NCI-H1092 (cell line): ENCODE measurements around the gene FUOM.
"Not testable (repeated sequence)": the region's sequence is repeated elsewhere in the genome, so short reads cannot be mapped to it uniquely, and the experiment has no call there.

ENCODE experiments used
- DNase-seq: peaks from one replicate; lab custom pipeline; 2025; lab: John Stamatoyannopoulos, UW

FUOM gene

DNA sequence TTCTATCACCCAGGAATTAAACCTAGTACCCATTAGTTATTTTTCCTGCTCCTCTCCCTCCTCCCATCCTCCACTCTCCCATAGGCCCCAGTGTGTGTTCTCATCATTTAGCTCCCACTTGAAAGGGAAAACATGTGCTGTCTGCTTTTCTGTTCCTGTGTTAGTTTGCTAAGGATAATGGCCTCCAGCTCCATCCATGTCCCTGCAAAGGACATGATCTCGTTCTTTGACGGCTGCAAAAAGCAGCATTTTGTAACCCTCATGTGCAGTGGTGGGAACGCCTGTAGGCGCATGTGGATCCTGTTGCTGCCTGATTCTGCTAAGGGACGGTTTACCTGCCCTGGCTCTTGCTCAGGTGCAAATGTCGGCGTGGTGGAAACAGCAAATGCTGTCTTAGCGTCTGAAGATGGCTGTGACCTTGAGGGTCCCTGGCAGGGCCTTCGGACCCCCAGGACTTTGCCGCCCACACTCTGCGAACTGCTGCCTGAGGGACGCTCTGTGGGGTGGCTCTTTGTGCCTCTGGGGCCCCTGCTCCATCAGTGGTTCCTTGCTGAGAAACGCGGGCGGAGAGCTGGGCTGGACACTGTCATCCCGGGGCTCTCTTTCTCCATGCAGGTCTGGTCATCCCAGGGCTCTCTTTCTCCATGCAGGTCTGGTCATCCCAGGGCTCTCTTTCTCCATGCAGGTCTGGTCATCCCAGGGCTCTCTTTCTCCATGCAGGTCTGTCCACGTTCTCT, 30.6 kb upstream of the FUOM start:
- no peak for DNase-seq

DNA sequence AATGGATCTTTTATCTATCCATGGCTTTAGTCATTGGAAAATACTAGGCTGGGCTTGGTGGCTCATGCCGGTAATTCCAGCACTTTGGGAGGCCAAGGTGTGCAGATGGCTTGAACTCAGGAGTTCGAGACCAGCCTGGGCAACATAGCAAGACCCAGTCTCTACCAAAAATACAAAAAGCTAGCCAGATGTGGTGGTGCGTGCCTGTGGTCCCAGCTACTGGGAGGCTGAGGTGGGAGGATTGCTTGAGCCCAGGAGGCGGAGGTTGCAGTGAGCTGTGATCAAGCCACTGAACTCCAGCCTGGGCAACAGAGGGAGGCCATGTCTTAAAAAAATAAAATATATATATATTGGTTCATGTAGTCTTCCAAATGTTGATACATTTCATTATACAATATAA, 29.1 kb upstream of the FUOM start:
- DNase-seq = not testable (repeated sequence)

DNA sequence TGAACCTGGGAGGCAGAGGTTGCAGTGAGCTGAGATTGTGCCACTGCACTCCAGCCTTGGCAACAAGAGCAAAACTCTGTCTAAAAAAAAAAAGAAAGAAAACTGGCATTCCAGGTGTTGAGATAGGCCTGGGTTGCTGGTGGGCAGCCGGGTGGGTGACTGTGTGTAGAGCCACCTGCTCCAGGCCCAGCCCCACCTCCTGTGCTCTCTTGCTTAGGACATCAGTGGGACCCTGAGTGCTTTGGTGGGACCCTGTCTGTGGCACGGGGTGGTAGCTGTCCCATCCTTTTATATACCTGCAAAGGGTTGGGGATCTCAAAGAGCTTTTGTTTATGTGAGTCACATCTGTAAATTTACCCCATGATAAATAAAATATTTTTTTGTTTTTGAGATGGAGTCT, 27.4 kb upstream of the FUOM start:
- DNase-seq = no peak

DNA sequence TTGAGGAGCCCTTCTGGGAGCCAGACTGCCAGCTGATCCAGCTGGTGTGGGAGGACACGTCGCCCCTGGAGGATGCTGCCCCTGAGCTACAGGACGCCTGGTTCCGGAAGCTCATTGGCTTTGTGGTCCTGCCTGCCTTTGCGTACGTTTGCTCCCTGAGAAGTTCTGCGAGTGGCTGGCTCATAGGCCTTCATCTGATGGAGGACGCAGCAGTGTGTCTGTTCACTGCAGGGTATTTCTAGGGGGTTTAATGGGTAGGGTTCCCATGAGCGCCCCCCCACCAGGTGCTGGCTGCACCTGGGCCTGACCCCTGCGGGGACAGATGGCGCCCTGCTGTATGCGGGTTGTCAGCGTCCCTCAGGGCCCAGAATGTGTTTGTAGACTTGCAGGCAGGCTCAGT, 26.3 kb upstream of the FUOM start:
- no peak for DNase-seq

DNA sequence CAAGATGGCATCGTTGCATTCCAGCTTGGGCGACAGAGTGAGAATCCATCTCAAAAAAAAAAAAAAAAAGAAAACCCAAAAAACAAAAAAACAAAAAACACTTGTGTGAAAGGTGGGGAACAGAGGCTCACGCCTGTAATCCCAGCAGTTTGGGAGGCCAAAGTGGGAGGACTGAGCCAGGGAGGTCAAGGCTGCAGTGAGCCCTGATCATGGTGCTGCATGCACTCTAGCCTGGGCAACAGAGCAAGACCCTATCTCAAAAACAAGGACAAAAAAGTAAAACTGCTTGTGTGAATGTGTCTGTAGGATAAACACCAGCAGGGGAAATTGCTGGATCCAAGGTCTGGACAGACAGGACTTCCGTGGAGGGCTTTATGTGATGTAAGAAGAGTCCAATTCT, 25.7 kb upstream of the FUOM start:
- DNase-seq = no peak

DNA sequence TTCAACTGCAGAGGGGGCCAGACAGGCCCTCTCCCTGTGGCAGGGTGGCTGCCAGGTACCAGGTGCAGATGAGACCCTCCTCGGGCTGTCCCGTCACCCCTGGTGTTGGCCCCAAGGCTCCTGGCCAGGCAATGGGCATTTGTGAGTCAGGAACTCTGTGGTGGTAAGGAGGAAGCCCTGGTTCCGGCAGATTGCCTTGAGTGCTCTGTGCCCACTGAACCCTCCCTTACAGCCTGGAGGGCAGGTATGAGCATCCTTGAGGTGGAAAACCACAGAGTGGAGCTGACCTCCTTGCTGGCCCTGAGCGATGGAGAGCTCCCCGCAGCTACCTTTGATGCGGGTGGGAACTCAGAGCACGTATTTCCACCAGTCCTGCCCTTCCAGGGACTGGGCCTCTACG, 23.2 kb upstream of the FUOM start:
- DNase-seq = no peak

DNA sequence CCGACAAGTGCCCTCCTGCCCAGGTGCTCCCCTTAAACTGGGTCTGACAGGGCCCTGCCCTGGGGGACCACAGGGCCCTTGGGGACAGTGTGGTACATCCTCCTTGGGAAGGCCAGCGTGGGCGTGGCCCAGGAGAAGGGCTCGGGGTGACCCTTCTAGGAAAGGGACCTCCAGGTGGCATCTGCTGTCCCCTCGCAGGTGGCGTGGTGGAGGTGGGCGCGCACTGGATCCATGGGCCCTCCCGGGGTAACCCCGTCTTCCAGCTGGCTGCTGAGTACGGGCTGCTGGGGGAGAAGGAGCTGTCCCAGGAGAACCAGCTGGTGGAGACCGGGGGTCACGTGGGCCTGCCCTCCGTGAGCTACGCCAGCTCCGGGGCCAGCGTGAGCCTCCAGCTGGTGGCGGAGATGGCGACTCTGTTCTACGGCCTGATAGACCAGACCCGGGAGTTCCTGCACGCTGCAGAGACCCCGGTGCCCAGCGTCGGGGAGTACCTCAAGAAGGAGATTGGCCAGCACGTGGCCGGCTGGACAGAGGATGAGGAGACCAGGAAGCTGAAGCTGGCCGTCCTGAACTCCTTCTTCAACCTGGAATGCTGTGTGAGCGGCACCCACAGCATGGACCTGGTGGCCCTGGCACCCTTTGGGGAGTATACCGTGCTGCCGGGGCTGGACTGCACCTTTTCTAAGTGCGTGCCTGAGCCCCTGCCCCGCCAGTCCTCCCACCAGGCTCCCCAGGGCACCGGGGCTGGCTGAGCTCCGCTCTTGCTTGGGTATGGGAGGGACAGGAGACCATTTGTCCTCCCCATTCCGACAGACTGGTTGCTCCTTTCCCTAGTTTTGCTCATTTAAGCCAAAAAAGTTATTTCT, 22.2 kb upstream of the FUOM start:
- no peak for DNase-seq

DNA sequence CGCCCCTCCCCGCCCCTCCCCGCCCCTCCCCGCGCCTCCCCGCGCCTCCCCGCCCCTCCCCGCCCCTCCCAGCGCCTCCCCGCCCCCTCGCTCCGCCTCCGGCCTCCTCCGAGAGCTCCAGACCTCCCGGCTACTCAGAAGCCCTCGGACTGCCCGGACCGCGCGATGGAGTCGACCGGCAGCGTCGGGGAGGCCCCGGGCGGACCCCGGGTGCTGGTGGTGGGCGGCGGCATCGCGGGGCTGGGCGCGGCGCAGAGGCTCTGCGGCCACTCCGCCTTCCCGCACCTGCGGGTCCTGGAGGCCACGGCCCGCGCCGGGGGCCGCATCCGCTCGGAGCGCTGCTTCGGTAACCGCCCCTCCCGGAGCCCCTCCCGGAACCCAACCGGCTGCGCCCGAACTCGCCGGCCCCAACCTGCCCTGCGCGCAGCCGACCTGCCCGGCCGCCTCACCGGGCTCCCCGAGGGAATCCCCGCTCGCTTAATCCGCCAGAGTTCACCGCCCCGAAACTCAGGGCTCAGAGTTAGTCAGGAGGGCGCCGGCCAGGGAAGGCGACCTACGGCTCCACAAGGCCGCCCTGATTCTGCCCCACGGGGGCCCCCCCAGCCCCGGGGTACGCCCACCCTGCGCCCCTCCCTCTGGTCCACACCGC, 21.5 kb upstream of the FUOM start, which contains the start of gene PAOX:
TSS of gene PAOX (plus strand) at position 111 of the 649 bp plus-strand sequence. CDS start at position 166, 55 bp downstream.
- no peak for DNase-seq

DNA sequence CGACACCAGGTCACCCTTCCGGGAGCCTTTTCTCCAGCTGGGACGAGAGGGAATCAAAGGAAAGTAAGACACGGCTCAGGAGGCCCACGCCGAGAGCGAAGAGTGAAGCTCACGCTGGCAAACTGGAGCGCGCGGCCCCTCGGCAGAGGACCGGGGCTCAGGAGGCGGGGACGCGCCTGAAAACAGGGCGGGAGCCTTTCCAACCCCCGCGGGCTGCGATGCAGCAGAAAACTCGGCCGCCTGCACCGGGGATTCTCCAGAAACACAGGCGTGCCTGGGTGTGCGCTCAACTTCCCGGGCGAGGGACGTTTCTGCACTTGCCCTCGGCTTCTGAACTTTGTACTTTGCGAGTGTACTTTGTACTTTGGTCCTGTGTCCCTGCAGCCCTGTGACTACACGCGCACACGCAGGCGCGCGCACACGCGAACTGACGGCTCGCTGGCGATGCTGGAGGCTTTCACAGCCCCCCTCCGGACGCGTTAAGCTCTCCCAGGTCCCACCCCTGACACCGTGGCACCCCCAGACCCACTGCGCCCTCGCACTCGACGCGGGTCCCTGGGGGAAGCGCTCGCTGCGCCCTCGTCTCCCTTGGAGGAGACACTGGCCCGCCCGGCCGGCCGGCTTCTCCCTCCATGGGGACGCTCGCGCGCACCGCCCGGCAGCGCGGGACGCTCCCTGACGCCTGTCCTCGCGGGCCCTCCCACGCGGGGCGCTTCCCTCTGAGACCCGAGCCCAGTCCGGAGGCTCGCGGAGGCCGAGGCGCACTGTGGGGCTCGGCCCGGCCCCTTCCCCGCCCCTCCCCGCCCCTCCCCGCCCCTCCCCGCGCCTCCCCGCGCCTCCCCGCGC, 20.7 kb upstream of the FUOM start:
- no peak for DNase-seq

DNA sequence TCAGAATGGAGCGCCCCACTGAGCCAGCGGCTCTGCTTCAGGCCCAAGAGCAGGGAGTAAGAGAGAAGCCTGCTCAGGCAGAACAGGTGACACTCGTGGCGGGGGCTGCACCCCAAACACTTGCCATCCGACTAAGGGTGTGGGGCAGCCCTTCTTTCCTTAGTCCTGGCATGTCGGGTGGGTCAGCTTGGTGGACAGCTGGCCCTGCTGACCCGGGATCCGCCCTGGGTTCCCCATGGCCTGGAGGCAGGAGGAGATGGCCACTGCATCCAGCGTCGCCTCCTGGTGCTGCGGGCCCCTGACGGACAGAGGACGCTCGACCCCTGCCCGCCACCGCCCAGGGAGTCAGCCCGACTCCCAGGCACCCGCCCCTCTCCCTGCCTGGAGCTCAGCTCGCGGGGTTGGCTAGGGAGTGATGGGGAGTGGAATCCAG, 20.0 kb upstream of the FUOM start:
- DNase-seq = no peak

DNA sequence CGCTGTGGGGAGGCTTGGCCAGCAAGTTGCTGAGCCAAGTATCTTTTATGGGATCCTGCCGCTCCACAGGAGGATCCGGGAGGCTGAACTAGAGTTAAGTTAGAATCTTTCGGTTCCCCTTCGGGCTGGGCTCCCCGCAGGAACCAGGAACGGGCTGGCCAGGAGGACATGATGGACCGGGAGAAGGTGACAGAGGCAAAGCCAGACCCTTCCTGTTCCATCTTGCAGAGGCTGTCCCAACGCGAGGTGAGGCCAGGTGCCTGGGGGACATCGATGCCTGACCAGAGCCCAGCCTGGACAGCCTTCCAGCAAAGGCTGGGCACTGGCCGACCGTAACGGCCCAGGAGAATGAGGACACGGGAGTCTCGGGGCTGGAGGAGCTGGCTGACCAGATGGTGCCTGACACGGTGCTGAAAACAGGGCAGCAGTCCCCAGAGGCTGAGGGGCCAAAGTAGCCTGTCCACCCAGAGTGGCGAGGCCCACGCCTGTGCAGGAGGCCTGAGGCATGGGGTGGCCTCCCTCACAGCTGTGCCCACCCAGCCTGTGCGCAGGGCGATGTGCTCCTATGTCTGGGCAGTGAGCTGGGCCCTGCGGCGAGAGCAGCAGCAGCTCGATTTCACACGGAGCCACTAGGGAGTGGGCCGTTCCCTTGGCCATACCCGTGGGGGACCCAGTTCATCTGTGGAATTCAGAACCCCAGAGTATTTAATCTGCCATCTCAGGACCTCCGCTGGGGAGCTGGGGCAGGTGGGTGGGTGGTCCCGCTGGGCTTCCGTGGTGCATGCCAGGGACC, 19.4 kb upstream of the FUOM start:
- no peak for DNase-seq

DNA sequence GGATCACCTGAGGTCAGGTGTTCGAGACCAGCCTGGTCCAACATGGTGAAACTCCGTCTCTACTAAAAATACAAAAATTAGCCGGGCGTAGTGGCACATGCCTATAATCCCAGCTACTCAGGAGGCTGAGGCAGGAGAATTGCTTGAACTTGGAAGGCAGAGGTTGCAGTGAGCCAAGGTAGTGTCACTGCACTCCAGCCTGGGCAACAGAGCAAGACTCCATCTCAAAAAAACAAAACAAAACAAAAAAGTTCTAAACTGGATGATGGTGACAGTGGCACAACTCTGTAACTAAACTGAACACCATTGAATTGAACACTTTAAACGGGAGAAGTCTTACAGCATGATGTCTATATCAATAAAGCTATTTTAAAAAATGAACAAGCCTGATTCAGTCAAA, 18.4 kb upstream of the FUOM start:
- not testable (repeated sequence) for DNase-seq

DNA sequence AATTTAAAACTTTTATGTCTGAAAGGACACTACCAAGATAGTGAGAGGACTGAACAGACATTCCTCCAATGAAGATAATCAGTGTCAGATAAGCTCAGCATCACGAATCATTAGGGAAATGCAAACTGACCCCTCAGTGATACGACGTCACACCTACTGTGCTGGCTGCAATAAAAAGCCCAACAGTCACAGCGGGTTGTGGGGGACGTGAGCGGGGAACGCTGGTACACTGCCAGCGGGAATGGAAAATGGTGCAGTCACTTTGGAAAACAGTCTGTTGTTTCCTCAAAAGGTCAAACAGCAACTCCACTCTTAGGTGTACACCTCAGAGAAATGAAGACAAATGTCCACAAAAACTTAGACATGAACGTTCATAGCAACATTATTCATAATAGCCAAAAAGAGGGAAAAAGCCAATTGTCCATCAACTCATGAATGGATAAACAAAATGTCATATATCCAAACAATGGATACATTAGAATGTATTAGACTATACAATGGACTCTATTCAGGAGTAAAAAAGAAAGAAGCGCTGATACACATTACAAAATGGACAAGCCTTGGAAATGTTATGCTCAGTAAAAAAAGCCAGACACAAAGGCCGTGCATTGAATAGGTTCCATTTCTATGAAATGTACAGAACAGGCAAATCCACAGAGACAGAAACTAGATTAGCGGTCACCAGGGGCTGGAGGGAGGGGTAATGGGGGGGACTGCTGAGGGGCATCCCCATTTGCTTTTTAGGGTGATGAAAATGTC, 17.7 kb upstream of the FUOM start:
- no peak for DNase-seq

DNA sequence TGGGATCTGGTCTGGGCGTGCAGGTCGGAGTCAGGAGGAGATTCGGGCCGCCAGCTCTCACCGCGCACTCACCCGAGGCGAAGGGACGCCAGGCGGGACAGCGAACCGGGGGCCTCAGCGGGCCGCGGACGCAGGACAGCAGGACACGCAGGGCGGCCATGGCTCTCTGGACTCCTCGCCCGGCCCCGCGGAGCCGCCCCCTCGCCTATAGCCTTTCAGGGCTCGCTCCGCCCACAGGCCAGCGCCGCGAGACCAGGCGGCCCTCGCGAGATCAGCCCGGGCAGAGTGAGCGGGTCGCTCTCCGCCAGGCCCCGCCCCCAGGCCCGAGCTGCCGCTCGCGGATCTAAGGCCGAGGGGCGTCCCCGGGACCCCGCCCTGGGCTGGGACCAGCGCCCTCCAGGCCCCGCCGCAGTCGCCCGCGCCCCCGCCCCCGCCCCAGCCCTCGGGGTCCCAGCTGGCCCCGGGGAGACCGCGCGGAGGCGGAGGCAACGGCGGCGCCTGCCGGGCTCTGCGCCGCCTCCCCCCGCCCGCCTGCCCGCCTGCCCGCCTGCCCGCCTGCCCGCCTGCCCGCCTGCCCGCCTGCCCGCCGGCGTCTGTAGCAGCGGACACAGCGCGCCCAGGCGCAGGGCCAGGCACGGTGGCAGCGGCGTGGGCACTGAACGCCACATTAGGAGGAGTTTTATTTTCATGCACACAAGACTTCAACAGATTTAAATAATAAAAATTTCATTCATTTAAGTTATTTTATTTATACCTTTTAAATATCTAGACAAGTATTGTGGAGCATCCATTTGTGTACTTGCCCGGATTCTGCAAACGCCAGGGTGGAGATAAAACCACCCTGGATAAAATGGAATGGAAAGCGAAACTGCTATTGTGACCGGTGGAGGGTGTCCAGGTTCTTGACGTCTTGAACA, 15.6 kb upstream of the FUOM start, which contains the start of gene ECHS1:
TSS of gene ECHS1 (minus strand) at position 181 of the 917 bp plus-strand sequence. CDS start at position 160, 21 bp downstream.
- DNase-seq = peak; percentile 88

DNA sequence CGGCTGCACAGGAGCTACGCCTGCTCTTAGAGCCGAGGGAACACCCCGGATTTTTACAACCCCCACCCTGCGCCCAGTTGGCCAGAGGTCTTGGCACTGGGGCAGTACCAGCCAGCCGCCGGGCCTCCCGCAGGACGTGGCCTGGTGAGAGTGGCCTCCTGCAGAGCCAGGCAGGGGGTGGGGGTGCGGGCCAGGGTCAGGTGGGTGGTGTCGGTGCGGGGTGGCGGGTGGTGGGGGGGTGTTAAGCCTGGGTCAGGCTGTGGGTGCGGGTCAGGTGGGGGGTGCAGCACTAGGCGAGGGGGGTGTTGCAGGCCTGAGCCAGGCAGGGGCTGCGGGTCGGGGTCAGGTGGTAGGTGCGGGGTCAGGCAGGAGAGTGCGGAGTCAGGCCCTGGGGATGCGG, 14.7 kb upstream of the FUOM start:
- DNase-seq = no peak

DNA sequence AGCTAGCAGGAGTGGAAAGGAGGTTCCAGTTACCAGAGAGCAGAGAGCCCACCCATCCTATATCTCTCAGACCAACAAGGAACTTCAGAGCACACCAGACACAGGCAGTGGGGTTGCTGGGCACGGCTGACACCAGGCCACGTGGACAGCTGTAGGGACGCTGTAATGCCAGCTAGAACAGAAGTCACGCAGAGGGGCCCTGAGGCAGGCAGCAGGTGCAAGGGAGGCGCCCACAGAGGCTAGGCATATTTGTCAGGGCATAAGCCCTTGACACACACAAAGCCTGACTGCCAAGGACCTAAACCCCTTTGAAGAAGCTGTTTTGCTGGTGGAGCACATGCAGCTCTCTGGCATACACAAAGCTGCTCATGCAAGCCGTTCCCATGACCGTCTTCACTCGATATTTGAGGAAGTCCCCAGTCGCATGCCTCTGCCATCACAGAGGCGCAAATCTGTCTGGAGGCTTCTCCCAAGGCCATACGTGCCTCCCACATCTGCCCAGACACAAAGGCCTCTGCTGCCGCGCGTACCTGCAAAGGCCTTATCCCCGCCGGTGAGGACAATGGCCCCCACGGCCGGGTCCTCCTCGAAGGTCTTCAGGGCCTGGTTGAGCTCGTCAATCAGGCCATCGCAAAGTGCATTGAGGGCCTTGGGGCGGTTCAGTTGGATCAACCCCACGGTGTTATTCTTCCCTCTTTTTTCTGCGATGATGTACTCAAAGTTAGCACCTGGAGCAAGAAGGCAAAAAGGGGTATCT, 12.4 kb upstream of the FUOM start:
- no peak for DNase-seq

DNA sequence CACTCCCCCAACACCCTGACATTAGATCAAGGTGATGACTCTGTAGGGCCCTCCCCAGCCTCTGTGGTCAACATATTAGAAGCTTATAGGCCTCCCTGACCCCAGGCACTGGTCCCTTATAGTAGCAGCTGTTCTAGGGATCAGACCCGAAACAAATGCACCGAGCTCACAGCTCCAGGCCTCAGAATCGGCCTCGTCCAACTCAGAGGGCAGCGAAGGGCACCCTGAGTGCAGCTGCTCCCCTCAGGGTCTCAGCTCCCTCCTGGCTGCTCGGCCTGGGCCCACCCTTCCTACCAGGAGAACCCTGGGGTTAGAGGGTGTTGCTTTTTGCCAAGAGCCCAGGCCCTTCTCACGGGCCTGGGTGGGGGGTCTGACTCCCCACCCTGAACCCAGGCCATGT, 10.3 kb upstream of the FUOM start:
- no peak for DNase-seq

DNA sequence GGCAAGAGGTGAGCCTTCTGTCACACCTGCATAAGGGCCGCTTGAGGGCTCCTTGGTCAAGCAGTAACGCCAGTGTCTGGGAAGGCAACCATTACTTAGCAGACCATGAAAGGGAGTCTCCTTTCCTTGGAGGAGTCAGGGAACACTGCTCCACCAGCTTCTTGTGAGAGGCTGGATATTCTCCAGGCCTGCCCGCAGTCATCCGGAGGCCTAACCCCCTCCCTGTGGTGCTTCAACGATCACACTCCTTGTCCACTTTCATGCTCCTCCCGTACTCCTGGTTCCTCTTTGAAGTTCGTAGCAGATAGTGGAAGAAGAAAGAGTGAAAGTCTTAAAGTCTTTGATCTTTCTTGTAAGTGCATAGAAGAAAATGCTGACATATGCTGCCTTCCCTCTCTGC, 9.6 kb upstream of the FUOM start:
- DNase-seq = not testable (repeated sequence)
